Esophagus muscularis mucosa (tissue), 3 donors: Measurements from ENCODE around the gene CTRL.

Source experiments
- POLR2A ChIP-seq: fragments of 450-650 bp; IDR thresholded peaks from one replicate; pipeline ENCODE4 v1.6.1; 2017; ENCODE audit warnings: antibody characterized with exemption, moderate library complexity, mild to moderate bottlenecking, low read depth
- TF ChIP-seq, protein P1 (sequence below), 3 experiments: fragments of 200-600 bp in 2 of 3; fragments of 450-650 bp in 1 of 3; sonication (generic) in 2 of 3; IDR thresholded peaks; one replicate each; pipeline ENCODE4 v1.5.1; 2017 to 2019; ENCODE audit warnings: antibody characterized with exemption in 3 of 3, mild to moderate bottlenecking in 2 of 3, moderate library complexity in 1 of 3

DNA sequence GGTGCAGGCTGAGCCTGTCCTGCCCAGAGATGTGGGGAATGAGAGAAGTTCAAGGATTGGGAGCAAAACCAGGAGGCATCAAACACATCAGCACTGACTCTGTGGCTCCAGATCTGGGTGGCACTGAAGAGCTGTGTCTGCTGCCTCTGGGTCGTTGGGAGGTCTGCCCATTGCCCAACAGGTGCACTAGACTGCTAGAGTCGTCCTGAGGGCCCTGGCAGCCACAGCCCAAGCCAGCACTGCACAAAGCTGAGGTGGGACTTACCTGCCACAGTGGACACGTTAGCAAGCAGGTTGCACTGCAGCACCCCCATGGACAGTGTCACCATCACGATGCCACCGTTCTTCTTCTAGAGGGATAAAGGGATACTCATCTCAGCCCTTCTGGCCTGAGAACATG, 45.3 kb upstream of the CTRL start:
- TF ChIP-seq, protein P1, sequence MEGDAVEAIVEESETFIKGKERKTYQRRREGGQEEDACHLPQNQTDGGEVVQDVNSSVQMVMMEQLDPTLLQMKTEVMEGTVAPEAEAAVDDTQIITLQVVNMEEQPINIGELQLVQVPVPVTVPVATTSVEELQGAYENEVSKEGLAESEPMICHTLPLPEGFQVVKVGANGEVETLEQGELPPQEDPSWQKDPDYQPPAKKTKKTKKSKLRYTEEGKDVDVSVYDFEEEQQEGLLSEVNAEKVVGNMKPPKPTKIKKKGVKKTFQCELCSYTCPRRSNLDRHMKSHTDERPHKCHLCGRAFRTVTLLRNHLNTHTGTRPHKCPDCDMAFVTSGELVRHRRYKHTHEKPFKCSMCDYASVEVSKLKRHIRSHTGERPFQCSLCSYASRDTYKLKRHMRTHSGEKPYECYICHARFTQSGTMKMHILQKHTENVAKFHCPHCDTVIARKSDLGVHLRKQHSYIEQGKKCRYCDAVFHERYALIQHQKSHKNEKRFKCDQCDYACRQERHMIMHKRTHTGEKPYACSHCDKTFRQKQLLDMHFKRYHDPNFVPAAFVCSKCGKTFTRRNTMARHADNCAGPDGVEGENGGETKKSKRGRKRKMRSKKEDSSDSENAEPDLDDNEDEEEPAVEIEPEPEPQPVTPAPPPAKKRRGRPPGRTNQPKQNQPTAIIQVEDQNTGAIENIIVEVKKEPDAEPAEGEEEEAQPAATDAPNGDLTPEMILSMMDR (IDR thresholded peaks at IDR 0.05): no peak
- TF ChIP-seq POLR2A: no peak
